MCF 10A (cell line): ENCODE results near the gene L3MBTL1. TPM values are rescaled to one million over a fixed set of nuclear protein-coding genes. Genes with fewer than 3 reads are reported as not detected.
A peak's percentile ranks its signal among the peaks of the same experiment; 100 is the strongest.

Source experiments
- BruUV-seq: library from RNA; stranded (reverse); fragments of 400-500 nt; replicated peaks from 2 replicates; lab custom pipeline; 2021; lab: Mats Ljungman, UMichigan
- CTCF ChIA-PET: fragments of 300-600 bp; sonication (Branson Sonifier 250); formaldehyde crosslinking; extraction: SDS; loops from one replicate; lab custom pipeline; 2021; ENCODE audit warnings: antibody characterized with exemption, inconsistent platforms; lab: Yijun Ruan, JAX
- POLR2A ChIA-PET: fragments of 300-600, 350-650 bp; sonication (Branson Sonifier 250); formaldehyde crosslinking; extraction: SDS; loops from one replicate; lab custom pipeline; 2020; ENCODE audit warnings: antibody characterized with exemption, inconsistent platforms; lab: Yijun Ruan, JAX
- DNase-seq: peaks from one replicate; pipeline ENCODE4 v3.0.0-alpha.2; 2018; ENCODE audit not compliant: unreplicated experiment
- H3K27ac Mint-ChIP-seq: one replicate; pipeline ENCODE4 v1.8.0; 2022; ENCODE audit warnings: mild to moderate bottlenecking, low read depth, mixed read lengths; ENCODE audit not compliant: unreplicated experiment
- H3K27me3 Mint-ChIP-seq: one replicate; pipeline ENCODE4 v1.8.0; 2022; ENCODE audit warnings: mixed read lengths; ENCODE audit not compliant: insufficient read depth, unreplicated experiment
- H3K36me3 Mint-ChIP-seq: one replicate; pipeline ENCODE4 v1.8.0; 2022; ENCODE audit warnings: mild to moderate bottlenecking, moderate library complexity, mixed read lengths; ENCODE audit not compliant: insufficient read depth, unreplicated experiment
- H3K4me1 Mint-ChIP-seq: one replicate; pipeline ENCODE4 v1.8.0; 2022; ENCODE audit warnings: mixed read lengths; ENCODE audit not compliant: insufficient read depth, unreplicated experiment
- H3K4me3 Mint-ChIP-seq: one replicate; pipeline ENCODE4 v1.8.0; 2022; ENCODE audit warnings: mild to moderate bottlenecking, moderate library complexity, mixed read lengths; ENCODE audit not compliant: unreplicated experiment
- H3K9me3 Mint-ChIP-seq: one replicate; pipeline ENCODE4 v1.8.0; 2022; ENCODE audit warnings: mixed read lengths; ENCODE audit not compliant: unreplicated experiment
- CTCF ChIP-seq: fragments of 200-600 bp; IDR thresholded peaks from one replicate; pipeline ENCODE4 v1.8.0; 2022; ENCODE audit warnings: antibody characterized with exemption, mild to moderate bottlenecking; ENCODE audit not compliant: unreplicated experiment
- intact Hi-C: fragments of 100-400 bp; cut with micrococcal nuclease; formaldehyde crosslinking; loops from 2 replicates; pipeline ENCODE4 v1.14.1; 2022
- total RNA-seq: library from RNA; stranded (reverse); gene quantifications from 2 replicates; pipeline ENCODE4 v1.2.3, GENCODE V29; 2022

The L3MBTL1 gene
- total RNA-seq, 1 experiment from 2014 or later = 10.5 TPM

- peak; percentile 95 for TF ChIP-seq CTCF
- Mint-ChIP-seq H3K36me3 (peaks cover 5% of the 10 kb centered on the region), H3K9me3 (no peaks in the 10 kb centered on the region), H3K4me1 (peaks cover 5% of the 10 kb centered on the region), H3K4me3 (no peak overlapping the region), H3K27ac (no peak overlapping the region), H3K27me3 (no peaks in the 10 kb centered on the region)
- POLR2A ChIA-PET = interaction anchor here (0.7 to 1.0 kb wide), 4 partner anchors 8 to 652 kb away, joined by 3 to 4 read pairs (median 3); no protein-coding TSS in a partner anchor
- no TSS peak for BruUV-seq
- peak; percentile 68 for DNase-seq
- intact Hi-C loops = loop anchor here (1.0 to 2.0 kb wide), 4 partner anchors 53 to 542 kb away; partner anchors contain the start of gene IFT52
- CTCF ChIA-PET = interaction anchor here (0.6 to 6.1 kb wide), 87 partner anchors 8 to 1869 kb away, joined by 3 to 81 read pairs (median 4); partner anchors contain the start of genes FITM2, IFT52 and SGK2
These were observed 30.7 kb downstream of the L3MBTL1 start for GRCh38 chr20:43537921-43538877.

- no peaks in the 10 kb centered on the region for H3K27me3 Mint-ChIP-seq
- intact Hi-C loops = loop anchor here (1.0 to 2.0 kb wide), 4 partner anchors 52 to 541 kb away; partner anchors contain the start of gene IFT52
- H3K4me3 Mint-ChIP-seq = no peak overlapping the region
- peaks cover 7% of the 10 kb centered on the region for H3K36me3 Mint-ChIP-seq
- CTCF ChIA-PET = interaction anchor here (0.5 to 6.1 kb wide), 70 partner anchors 11 to 931 kb away, joined by 3 to 81 read pairs (median 5); partner anchors contain the start of genes IFT52 and SGK2
- peaks cover 5% of the 10 kb centered on the region for H3K4me1 Mint-ChIP-seq
- no peak for DNase-seq
- no TSS peak for BruUV-seq
- POLR2A ChIA-PET = interaction anchor here (0.7 kb wide), 1 partner anchor 651 kb away, joined by 3 read pairs; no protein-coding TSS in a partner anchor
- no peak overlapping the region for H3K27ac Mint-ChIP-seq
- no peaks in the 10 kb centered on the region for H3K9me3 Mint-ChIP-seq
- TF ChIP-seq CTCF = no peak
These were observed 31.6 kb downstream of the L3MBTL1 start for GRCh38 chr20:43538878-43539700.

GRCh38 chr20:43539975-43540672, 32.6 kb downstream of the L3MBTL1 start:
- intact Hi-C loops = loop anchor here (2.0 kb wide), 2 partner anchors 51 to 91 kb away; partner anchors contain the start of gene IFT52
- H3K27ac Mint-ChIP-seq = no peak overlapping the region
- peaks cover 7% of the 10 kb centered on the region for H3K36me3 Mint-ChIP-seq
- BruUV-seq = no TSS peak
- TF ChIP-seq CTCF = no peak
- H3K4me3 Mint-ChIP-seq = no peak overlapping the region
- H3K4me1 Mint-ChIP-seq = peaks cover 5% of the 10 kb centered on the region
- POLR2A ChIA-PET = interaction anchor here (0.6 kb wide), 1 partner anchor 93 kb away, joined by 3 read pairs; no protein-coding TSS in a partner anchor
- CTCF ChIA-PET = interaction anchor here (0.6 to 6.1 kb wide), 17 partner anchors 10 to 554 kb away, joined by 3 to 81 read pairs (median 4); partner anchors contain the start of genes IFT52 and SGK2
- DNase-seq = no peak
- H3K9me3 Mint-ChIP-seq = no peaks in the 10 kb centered on the region
- no peaks in the 10 kb centered on the region for H3K27me3 Mint-ChIP-seq
